Stimulated activated CD8-positive, alpha-beta memory T cell treated with anti-CD3 and anti-CD28 coated beads, Interleukin-7, amount 100 ng/mL, for 48 hours (primary cell): ENCODE results near the gene UBE3C.
"Not testable (repeated sequence)": the region's sequence is repeated elsewhere in the genome, so short reads cannot be mapped to it uniquely, and the experiment has no call there.

ENCODE experiments used
- DNase-seq, 2 donors: peaks; one replicate each; pipeline ENCODE4 v3.0.0-alpha.2; 2020; ENCODE audit warnings: low read depth in 1 of 2; ENCODE audit errors: extremely low read depth in 1 of 2

Gene UBE3C

GRCh38 chr7:157233677-157234076, 95.0 kb downstream of the UBE3C start:
- DNase-seq: no peak

- DNase-seq: no peak
Observed at GRCh38 chr7:157234271-157234670, 95.5 kb downstream of the UBE3C start.

- no peak for DNase-seq
Observed at GRCh38 chr7:157235357-157236333, 96.9 kb downstream of the UBE3C start.

- DNase-seq: no peak
Observed at GRCh38 chr7:157238087-157238486, 99.4 kb downstream of the UBE3C start.

- DNase-seq: no peak
Observed at GRCh38 chr7:157239571-157240270, 101.0 kb downstream of the UBE3C start.

- DNase-seq: no peak
Observed at GRCh38 chr7:157241631-157242030, 102.9 kb downstream of the UBE3C start.

GRCh38 chr7:157244516-157245294, 106.0 kb downstream of the UBE3C start:
- no peak for DNase-seq

- no peak for DNase-seq
Observed at GRCh38 chr7:157246052-157246451, 107.3 kb downstream of the UBE3C start.

GRCh38 chr7:157248659-157249058, 109.9 kb downstream of the UBE3C start:
- no peak for DNase-seq

GRCh38 chr7:157250605-157251228, 112.0 kb downstream of the UBE3C start:
- DNase-seq: peak in 1 of 2 donors; percentile 20

GRCh38 chr7:157251817-157252216, 113.1 kb downstream of the UBE3C start:
- not testable (repeated sequence) for DNase-seq

GRCh38 chr7:157253850-157254249, 115.1 kb downstream of the UBE3C start:
- no peak for DNase-seq

GRCh38 chr7:157254781-157255180, 116.1 kb downstream of the UBE3C start:
- DNase-seq: not testable (repeated sequence)

- no peak for DNase-seq
Observed at GRCh38 chr7:157255201-157255606, 116.5 kb downstream of the UBE3C start.

GRCh38 chr7:157263156-157263555, 124.4 kb downstream of the UBE3C start:
- DNase-seq: no peak

- DNase-seq: no peak
Observed at GRCh38 chr7:157265051-157265450, 126.3 kb downstream of the UBE3C start.

GRCh38 chr7:157266272-157266671, 127.5 kb downstream of the UBE3C start:
- DNase-seq: no peak

- no peak for DNase-seq
Observed at GRCh38 chr7:157267516-157267915, 128.8 kb downstream of the UBE3C start.

- DNase-seq: no peak
Observed at GRCh38 chr7:157267956-157268355, 129.2 kb downstream of the UBE3C start.

- DNase-seq: no peak
Observed at GRCh38 chr7:157268540-157268939, 129.8 kb downstream of the UBE3C start.
